Activated CD4-positive, CD25-positive, alpha-beta regulatory T cell (primary cell): ENCODE measurements around the gene GOT1.

ENCODE experiments used
- DNase-seq, 4 experiments: peaks; one replicate each; lab custom pipeline; 2025; lab: John Stamatoyannopoulos, UW

GOT1 gene

DNA sequence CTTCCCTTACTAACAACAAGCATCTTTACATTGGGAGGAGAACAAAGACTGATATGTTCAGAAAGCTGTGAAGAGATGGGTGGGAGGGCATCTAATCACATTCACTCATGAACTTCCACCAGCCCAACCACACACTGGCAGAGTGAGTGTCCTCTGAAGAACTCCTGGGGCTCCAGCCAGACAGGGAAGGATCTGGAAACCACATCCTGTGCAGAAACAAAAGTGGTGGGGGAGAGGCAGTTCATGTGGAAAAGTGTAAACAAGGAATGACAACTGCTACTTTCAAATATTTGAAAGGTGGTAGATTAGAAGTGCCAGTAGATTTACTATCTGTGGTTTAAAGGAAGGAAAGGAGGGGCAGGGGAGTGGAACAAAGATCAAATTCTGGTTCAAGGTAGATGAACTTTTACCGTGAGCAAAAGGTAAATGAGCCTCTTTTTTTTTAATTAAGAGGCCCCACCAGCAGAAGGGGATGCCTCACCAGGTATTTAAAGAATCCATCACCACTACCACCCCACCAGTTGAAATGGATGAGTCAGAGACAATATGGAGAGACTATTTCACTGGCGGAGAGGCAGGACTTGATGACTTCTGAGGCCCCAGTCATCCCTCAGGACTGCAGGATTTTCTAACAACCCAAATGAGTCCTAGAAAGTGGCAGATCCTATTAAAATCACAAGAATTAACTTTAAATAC, 34.5 kb downstream of the GOT1 start:
- no peak for DNase-seq

GRCh38 chr10:99394761-99395386, 35.5 kb downstream of the GOT1 start:
- DNase-seq, result no peak

DNA sequence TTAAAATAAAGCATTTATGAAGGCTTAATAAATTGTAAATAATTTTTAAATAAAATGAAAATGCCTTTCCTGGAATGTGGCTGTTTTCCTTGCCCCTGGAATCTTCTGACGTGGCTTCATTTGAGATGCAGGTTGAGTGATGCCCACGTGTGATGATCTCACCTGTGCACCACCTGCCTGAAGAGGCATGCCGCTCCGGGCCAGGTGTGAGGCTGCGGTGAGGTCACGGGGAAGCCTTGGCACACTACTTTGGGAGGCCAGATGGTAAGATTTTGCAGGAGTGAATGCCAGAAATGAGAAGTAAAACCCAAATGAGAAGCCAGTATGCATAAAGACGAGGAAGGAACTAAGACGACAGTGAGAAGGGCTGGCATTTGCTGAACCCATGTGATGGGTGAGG, 36.2 kb downstream of the GOT1 start:
- no peak for DNase-seq

- DNase-seq, result no peak
Observed at GRCh38 chr10:99393683-99394082, 36.7 kb downstream of the GOT1 start.

DNA sequence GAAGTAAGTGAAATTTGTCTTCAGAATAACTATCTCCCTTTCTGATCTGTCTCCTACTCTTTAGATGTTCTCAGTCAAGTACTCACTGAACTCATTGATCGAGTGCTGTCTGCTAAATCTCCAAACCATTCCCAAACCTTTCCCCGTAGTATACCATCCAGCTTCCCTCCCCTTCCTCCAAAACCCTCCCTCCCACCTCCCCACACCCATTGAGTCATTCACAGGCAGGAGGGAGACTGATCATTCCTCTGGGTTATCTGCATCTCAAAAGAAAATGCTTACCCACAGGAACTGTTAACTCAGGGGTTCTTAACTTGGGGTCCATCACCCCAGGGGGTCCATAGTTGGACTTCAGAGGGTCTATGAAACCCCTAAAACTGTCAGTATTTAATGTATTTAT, 37.4 kb downstream of the GOT1 start:
- DNase-seq, result no peak

DNA sequence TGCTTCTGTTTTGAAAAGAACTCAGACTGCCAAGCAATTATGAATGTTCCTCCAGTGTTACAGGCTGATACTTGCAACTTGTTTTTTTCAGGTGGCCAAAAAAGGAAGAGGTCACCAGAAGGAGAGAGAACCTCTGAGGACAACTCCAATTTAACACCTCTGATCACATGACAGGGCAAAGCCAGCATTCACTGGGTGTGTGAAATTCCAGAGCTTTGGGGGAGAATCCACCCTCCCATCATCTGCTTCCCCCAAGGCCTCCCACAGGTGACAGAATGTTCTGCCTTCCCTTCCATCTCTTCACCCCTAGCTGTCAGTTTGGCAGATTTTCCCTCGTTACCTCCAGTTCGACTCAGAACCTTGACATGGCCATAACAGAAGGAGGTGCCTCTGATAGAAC, 39.1 kb downstream of the GOT1 start:
- no peak for DNase-seq

- no peak for DNase-seq
Observed at GRCh38 chr10:99389729-99390480, 40.5 kb downstream of the GOT1 start.

DNA sequence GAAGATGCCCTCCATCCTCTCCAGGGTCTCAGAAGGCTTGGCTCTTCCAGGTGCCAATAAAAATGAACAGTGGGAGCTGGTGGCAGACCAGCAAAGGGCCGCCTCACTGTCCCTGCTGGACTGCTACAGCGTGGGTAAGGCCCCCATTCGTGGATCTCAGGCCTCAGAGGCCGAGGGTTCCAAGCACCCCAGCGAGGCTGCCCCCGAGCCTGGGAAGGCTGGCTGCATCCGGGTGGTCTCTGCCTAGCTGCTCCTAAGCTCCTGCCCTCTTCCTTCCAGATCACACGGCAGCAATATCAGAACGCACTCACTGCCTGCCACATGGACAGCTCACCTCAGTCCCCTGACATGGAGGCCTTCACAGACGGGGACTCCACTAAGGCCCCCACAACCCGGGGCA, 42.9 kb downstream of the GOT1 start:
- no peak for DNase-seq

DNA sequence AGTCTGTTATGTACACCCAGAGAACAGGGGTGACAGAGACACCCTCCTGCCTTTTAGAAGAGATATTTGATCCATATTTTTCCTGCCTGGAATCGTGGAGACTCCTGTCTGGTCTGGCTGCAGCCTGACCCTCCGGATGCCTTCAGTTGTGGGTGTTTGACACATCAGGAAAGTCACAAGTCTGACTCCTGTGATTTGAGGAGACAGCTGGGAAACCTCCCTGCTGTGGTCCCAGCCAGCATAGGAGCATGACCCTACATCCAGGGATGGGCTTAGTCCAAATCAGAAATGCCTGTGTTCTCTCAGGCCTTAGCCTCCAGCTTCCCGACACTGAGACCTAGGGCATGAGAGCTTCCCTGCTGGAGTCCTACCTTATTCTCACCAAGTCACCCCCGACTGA, 43.4 kb downstream of the GOT1 start:
- no peak for DNase-seq

DNA sequence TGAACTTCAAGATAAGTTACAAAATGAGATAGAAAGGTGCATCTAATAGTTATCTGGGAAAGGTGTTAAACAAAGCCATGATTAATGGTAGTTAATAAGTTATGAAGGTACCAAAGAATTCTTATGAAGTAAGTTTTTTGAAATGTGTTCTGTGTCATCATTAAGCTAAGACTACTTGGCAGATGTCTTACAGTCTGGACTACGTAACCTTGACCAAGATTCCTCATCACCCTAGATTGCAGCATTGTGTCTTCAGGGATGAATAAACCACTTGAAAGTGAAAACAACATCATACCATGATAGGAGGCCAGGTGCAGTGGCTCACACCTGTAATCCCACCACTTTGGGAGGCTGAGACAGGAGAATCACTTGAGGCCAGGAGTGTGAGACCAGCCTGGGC, 48.2 kb downstream of the GOT1 start:
- DNase-seq, result no peak

GRCh38 chr10:99375426-99375825, 55.0 kb downstream of the GOT1 start:
- no peak for DNase-seq

DNA sequence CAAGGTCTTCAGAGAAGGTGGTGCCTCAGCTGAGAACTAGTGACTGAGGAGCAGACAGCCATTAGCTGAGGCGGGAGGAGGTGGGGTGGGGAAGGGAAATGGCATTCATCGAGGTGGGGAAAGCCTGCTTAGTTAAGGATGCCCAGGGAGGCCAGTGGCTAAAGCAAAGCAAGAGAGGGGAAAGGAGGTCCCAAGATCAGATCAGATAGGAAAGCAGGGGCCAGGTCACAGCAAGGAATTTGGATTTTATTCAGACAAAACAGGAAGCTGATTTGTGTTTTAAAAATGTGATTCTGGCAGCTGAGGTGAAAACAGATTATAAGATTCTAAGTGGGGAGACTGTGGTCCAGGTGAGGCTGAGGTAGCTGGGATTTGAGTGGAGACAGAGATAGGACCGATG, 55.5 kb downstream of the GOT1 start:
- DNase-seq, result no peak

DNA sequence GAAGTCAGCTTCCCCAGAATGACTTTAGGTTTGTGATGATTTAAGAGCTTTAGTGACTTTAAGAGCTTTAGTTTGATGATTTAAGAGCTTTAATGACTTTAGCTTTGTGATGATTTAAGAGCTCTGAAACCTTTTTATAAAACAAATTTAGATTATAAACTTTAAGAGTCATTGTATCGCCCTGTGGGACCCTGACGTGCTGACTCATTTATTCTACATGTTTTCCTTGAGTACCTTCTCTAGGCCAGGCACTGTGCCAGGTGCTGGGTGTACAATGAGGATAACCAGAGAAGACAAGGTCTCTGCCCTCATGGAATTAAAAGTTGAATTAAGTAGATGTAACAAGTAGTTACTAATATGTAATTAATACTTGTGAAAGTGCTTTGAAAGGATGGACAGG, 55.9 kb downstream of the GOT1 start:
- DNase-seq, result no peak

DNA sequence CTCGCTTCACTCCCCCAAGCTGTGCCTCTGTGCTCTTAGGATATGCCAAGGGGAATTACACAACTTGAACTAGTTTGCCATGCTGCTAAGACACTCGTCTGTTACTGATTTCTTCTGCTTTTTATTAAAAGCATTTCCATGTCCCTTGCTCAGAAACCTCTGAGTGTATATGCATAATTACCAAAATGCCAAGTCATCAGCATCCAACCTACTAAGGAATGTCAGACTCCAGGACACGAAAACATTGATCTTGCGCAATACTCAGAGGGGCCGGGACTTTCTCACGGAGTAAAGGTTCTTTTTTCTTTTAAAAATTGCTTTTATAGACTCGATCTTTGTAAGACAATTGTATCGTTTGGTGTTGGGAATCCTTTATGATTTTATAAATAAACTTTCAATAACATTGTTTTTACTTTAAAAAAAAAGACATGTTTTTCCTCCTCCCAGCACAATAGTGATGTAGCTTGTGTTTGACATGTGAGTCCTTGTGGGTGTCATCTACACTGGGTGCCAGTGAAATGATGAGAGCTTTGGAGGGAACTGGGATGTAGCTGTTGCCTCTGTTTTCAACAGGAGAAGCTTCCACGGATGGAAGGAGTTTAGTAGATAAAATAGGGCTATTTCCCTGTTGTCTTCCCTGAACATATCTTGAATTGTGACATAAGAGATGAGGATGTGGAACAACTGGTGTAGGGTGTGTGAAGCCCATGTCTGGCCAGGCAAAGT, 57.7 kb downstream of the GOT1 start:
- DNase-seq, result no peak

DNA sequence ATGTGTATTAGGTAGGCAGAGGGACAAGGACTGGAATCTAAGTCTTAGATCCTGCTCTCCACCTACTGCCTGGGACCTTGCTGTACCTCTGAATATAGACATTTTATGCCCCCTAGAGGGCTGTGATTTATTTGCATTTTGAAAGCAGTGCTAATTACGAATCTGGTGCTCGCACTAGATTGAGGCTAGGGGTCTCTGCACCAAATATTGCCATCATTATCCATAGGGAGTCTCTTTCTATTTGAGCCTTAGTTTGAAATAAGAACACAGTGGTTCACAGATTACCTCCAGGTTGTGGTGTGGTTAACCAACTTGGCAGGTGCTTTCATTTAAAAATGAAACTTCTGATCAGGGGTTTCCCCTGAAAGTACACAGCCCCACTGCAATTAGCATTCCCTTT, 59.4 kb downstream of the GOT1 start:
- DNase-seq, result no peak

GRCh38 chr10:99369551-99369950, 60.9 kb downstream of the GOT1 start:
- no peak for DNase-seq

DNA sequence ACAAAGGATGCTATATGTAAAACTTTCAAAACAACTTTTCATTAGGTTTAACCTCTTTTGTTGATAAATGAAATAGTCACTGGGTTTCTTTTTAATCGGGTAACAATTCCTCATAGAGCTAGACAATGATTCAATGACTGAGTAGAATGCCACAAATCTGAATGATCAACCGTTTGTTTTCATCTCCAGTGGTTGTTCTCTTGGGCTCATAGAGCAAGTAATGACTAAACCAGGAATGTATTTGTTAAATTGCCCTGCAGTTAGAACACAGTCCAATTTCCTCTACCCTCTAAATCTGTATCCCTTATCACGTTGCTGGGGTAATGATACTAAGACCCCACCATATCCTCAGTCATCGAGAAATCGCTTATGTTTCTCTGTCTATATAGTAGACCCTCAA, 61.3 kb downstream of the GOT1 start:
- DNase-seq, result no peak

DNA sequence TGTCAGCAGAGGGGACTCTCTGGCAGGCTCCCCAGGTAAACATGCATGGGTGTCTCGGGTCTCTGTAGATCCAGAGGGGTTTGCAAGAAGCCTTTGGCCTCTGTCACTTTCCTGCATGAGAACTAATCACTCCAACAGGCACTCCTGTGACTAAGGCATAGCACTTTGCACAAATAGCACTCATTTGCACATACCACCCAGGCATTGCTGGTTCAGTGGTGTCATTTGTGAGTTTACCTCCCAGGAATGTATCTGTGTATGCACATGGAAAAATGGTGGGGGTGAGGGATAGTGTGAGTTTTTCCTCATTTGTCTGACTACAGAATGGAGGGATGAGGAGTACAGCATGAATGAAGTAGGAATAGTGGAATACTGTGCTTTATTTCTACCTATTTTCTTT, 61.8 kb downstream of the GOT1 start:
- DNase-seq, result no peak

- DNase-seq, result no peak
Observed at GRCh38 chr10:99366666-99367065, 63.8 kb downstream of the GOT1 start.

DNA sequence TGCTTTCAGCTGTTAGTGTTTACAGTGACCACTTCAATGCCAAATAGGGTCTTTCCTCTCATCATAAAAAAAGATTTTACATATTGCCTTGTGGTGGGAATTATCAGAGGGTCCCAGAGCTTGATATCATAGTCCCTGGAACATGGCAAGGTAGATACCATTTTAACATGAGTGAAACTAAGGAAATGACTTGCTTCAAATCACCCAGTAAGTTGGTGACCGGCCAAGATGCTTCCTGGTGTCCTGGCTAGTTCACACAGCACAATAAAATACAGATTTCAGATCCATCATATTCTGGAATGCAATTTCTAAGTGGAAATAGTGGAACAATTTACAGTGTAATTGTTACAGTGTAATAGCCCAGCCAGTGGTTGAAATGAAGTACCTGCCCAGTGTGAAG, 64.7 kb downstream of the GOT1 start:
- DNase-seq, result no peak

DNA sequence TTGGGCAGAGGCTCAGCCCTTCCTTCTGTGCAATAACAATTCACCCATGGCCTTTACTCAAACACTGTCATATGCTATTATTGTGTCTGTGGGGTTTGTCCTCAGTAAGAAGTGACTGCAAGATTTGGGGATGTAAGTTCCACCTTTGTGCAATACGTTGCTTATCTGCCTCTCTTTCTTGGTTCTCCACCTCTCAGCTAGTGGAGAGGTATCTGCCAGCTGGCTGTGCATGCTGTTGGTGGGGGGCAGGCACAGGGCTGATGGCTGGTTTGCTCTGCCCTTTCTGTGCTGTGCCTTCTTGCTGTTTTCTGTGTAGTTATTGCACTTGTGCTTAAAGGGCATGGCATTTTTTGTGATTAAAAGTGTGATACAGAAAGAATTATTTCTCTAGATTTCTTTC, 65.1 kb downstream of the GOT1 start:
- DNase-seq, result no peak

GRCh38 chr10:99364125-99364524, 66.3 kb downstream of the GOT1 start:
- no peak for DNase-seq

GRCh38 chr10:99360934-99361333, 69.5 kb downstream of the GOT1 start:
- DNase-seq, result no peak
